ENCODE results near the gene STK11IP.

STK11IP gene

DNA sequence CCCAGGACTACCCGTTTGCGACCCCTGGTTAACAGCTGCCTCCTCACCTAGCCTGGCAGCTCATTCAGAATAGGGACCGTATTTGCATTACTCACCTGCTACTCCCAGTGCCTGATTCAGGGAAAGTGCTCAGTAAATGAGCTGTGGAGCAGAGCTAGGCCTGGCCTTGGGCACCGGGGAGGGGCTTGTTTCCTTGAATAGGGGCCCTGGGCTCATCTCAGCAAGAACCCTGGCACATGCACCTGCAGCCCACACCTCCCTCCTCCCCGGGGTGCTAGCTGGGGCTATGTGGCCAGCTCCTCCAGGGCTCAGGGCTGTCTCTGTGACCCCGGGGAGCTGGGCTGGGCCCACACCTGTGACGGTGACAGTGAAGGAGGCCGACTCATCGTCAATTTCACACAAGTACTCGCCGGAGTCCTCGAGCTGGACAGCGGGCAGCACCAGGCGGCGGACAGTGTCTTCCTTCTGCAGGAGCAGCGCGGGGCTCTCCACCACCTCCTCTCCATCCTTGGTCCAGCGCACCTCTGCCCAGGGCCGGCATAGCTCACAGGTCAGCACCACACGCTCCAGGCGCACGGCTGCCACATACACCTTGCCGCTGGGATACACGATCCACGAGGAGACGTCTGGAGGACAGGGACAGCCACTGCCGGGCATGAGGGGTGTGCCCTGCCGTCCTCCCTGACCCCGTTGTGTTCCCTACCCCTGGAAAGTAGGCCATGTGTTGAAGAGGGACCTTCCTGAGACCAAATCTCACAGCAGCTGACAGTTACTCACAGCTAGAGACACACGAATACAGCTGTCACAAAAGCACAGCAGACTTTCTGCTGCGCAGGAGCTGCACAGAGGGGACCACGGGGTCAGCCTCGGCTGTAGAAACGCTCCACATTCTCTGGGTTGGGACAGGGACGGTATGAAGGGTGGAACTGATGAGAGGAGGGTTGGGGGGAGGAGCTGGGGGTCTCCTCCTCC is 35.3 kb upstream of the STK11IP start:
- DNase-seq (ENCODE audit: low spot score): no peak

GRCh38 chr2:219563271-219563928 is 34.3 kb upstream of the STK11IP start:
- no peak for DNase-seq (ENCODE audit: low spot score)

- no peak for DNase-seq (ENCODE audit: low spot score)
These were observed 32.3 kb upstream of the STK11IP start for GRCh38 chr2:219565130-219566080.

DNA sequence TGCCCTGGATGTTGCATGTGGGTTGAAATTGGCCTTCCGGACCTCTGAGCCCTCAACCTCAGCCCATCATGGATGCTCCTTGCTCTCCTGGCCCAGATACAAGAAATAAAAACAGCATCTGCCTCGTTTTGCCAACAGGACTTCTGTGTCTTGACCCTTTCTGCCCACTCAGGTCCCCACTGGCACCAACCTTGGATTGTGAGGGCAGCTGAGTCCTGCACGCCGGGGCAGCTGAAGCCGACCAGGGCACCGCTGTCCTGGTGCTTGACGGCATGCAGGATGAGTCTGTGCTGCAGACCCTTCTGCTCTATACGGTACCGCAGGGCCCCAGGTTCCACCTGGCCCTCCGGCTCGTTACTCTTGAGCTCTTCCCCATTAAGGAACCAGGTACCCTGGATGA is 31.0 kb upstream of the STK11IP start:
- no peak for DNase-seq (ENCODE audit: low spot score)

DNA sequence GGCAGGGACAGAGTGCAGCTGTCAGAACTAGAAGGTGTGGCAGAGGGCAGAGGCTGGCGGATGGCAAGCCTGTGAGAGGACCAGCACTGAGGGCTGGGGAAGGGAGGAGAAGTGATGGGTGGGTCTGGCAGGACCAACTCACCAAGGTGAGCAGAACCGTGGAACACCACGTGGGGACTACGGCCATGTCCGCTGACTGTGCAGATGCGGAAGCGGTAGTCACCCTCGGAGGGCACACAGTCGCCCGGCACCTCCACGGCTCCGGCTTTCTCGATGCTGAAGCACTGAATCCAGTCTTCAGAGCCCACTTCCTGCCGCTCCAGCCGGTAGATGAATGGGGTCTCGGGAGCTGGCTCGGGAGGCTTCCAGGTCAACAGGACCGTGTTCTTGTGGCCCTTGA is 30.5 kb upstream of the STK11IP start:
- DNase-seq (ENCODE audit: low spot score): no peak

- DNase-seq (ENCODE audit: low spot score): no peak
These were observed 29.8 kb upstream of the STK11IP start for GRCh38 chr2:219567791-219568361.

DNA sequence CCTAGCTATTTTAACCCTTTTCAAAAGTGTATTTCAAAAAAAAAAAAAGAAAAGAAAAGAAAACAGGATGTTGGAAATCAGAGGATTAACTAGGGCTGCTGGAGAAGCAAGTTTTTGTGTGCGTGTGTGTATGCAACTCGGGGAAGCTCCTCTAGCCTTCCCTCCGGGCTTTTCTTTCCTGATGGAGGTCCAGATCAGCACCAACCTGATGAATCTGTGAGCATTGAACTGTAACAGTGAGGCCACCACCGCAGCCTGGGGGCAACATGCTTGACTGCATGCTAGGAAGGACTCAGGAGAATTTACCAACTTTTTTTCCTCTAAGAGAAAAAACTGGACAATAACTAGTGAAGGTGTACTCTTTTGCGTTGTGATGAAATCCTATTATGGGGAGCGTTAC is 28.6 kb upstream of the STK11IP start:
- no peak for DNase-seq (ENCODE audit: low spot score)

DNA sequence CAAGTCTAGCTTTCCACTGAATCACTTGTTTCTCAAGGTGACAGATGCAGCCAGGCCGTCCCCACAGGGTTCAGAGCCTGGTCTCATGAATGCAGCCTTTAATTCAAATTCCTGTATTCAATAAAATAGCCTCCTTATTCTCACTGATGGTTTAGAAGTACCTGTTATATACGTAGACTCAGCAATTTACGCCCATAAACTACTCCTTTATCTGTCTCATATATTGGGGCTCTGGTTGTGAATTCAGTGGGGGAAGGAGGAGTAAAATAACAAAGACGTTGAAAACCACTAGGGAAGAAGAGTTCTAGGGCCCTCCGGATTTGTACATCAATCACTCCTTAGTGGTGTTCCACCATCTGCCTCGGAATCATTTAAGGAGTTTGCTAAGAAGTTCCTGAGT is 28.0 kb upstream of the STK11IP start:
- DNase-seq (ENCODE audit: low spot score): no peak

DNA sequence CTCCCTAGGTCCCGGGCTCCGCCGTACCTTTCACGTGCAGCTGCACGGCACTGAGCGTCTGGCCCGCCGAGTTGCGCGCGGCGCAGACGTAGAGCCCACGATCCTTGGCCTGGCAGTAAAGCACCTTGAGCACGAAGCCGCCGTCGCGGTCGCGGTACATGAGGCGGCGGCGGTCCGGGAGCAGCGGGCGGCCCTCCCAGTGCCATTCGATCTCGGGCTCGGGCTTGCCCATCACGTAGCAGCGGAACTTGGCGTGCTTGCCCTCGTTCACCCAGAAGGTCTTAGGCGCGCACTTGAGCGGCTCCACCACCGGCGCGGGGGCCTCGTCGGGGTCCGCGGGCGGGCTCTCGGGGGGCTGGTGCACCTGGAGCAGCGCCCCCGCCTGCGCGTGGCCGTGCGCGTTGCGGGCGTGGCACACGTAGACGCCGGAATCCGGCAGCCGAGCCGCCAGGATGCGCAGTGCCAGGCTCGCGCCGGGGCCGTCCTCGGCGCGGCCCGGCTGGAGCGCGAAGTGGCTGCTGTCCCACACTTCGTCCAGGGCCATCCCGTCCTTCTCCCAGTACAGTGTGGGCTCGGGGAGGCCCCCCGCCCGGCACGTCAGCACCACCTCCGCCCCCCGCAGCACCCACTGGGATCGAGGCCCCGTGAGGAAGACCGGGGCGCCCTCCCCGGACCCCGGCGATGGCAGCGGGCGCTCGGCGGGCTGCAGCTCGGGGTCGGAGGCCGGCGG is 27.3 kb upstream of the STK11IP start:
- no peak for DNase-seq (ENCODE audit: low spot score)

DNA sequence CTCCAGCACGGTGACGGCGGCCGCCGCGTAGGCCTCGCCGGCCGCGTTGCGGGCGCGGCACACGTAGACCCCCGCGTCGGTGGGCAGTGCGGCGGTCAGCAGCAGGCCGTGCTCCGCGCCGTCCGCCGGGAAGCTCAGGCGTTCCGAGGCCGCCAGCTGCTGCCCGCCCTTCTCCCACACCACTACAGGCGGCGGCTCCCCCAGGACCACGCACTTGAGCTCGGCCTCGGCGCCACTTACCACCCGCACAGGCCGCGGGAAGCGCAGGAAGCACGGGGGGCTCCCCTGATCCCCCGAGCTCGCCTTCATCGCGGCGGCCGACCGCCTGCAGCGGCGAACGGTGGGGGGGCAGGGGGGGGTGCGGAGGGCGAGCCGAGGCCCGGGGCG is 26.7 kb upstream of the STK11IP start:
- DNase-seq (ENCODE audit: low spot score): no peak

GRCh38 chr2:219571311-219572236 is 26.1 kb upstream of the STK11IP start, which contains the start of gene OBSL1:
OBSL1 (minus strand) TSS chr2:219571539; CDS start chr2:219571232, 307 bp downstream.
- DNase-seq (ENCODE audit: low spot score): no peak

GRCh38 chr2:219572237-219573001 is 25.2 kb upstream of the STK11IP start, which contains the start of gene INHA:
INHA (plus strand) TSS chr2:219572310; CDS start chr2:219572375, 65 bp downstream.
- DNase-seq (ENCODE audit: low spot score): no peak

DNA sequence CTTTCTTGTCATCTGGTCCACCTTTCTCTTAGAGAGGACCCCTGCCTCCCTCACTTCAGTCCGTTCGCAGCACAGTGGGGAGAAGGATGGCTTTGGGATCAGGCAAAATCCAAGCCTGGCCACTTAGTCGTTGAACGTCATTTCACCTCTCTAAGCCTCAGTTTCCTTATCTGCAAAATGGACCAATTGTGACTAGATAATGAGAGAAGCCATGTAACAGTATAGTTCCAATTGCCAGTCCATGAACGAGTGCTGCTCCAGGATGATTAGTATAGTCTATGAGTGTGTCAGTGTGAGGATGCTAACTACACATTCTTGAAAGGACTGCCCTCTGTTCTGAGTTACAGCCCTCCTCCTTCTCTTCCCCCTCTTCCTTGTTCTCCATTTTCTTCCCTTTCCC is 24.5 kb upstream of the STK11IP start:
- DNase-seq (ENCODE audit: low spot score): no peak

DNA sequence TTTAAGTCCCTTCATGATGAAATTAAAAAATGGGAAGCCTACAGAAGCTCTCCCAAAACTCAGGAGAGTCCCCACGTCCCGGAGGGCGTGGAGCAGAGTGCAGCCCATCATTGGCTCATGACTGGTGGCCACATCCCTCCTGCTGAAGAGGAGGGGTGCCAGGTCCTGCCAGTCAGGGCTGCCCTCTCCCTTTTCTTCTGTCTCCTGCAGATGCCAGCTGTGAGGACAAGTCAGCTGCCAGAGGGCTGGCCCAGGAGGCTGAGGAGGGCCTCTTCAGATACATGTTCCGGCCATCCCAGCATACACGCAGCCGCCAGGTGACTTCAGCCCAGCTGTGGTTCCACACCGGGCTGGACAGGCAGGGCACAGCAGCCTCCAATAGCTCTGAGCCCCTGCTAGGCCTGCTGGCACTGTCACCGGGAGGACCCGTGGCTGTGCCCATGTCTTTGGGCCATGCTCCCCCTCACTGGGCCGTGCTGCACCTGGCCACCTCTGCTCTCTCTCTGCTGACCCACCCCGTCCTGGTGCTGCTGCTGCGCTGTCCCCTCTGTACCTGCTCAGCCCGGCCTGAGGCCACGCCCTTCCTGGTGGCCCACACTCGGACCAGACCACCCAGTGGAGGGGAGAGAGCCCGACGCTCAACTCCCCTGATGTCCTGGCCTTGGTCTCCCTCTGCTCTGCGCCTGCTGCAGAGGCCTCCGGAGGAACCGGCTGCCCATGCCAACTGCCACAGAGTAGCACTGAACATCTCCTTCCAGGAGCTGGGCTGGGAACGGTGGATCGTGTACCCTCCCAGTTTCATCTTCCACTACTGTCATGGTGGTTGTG is 23.0 kb upstream of the STK11IP start:
- no peak for DNase-seq (ENCODE audit: low spot score)

DNA sequence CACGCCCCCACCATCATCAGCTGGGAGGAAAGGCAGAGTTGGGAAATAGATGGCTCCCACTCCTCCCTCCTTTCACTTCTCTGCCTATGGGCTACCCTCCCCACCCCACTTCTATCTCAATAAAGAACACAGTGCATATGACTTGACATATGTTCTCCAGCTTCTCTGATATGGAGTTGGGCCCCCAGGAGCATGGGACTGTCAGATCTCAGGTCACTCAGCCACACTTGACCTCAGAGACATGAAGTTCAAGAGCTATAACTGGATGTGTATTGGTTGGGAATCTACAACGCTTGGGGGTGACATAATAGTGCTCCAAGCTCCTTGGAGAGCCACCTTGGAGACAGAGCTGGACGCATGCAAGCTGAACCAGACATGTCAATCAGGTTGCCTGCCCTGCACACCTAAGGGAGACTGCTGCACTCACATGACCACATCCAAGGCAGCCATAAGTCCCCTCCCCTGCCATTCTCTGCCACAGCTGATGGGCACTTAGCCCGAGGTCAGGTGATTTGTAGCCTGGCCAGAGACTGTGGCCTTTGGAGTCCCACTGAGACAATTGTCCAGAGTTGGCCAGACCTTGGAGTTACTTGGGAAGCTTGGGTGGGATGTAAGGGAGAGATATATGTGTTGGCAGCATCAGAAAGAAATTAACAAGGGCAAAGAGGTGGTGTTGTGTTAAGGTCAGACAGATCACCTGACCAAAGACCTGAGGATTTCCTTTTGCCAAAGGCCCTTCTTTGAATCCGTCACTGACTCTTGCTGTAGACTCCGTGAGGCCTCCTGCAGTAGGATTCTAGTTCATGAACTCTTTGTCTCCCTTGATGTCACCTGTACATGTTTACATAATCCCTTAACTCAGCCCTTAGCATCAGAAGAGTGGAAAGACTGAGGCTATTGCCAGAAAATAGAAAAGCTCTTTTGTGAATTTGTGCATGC is 21.8 kb upstream of the STK11IP start:
- no peak for DNase-seq (ENCODE audit: low spot score)

GRCh38 chr2:219576505-219577388 is 20.9 kb upstream of the STK11IP start:
- DNase-seq (ENCODE audit: low spot score): no peak

All from putamen (tissue), 1 donor.